Cardiac fibroblast (primary cell): Measurements from ENCODE around the gene HCRTR2.

Source experiments
- DNase-seq, 2 donors: peaks; one replicate each; pipeline versions ENCODE4 v3.0.0 to v3.0.0-alpha.2; 2010; ENCODE audit warnings: low read depth in 2 of 2
- H3K4me3 ChIP-seq, 2 donors: replicated peaks in 1 of 2; 1 replicate in 1 of 2; 2 replicates in 1 of 2; pipeline ENCODE4 v1.5.1; 2011; ENCODE audit warnings: low read depth in 2 of 2, low read length in 2 of 2, mild to moderate bottlenecking in 2 of 2, moderate library complexity in 1 of 2
- TF ChIP-seq, protein P1 (sequence below): IDR thresholded peaks from one replicate; pipeline ENCODE4 v1.5.1; 2011; ENCODE audit warnings: low read depth, mild to moderate bottlenecking, low read length, inconsistent platforms

The HCRTR2 gene

GRCh38 chr6:55182016-55182650 is 7.8 kb downstream of the HCRTR2 start:
- no peak overlapping the region for H3K4me3 ChIP-seq
- TF ChIP-seq, protein P1, sequence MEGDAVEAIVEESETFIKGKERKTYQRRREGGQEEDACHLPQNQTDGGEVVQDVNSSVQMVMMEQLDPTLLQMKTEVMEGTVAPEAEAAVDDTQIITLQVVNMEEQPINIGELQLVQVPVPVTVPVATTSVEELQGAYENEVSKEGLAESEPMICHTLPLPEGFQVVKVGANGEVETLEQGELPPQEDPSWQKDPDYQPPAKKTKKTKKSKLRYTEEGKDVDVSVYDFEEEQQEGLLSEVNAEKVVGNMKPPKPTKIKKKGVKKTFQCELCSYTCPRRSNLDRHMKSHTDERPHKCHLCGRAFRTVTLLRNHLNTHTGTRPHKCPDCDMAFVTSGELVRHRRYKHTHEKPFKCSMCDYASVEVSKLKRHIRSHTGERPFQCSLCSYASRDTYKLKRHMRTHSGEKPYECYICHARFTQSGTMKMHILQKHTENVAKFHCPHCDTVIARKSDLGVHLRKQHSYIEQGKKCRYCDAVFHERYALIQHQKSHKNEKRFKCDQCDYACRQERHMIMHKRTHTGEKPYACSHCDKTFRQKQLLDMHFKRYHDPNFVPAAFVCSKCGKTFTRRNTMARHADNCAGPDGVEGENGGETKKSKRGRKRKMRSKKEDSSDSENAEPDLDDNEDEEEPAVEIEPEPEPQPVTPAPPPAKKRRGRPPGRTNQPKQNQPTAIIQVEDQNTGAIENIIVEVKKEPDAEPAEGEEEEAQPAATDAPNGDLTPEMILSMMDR: no peak
- no peak for DNase-seq

- TF ChIP-seq, protein P1: no peak
- DNase-seq: no peak
- H3K4me3 ChIP-seq: no peak overlapping the region
Measured at GRCh38 chr6:55184782-55185530, 10.6 kb downstream of the HCRTR2 start.

- DNase-seq: no peak
- TF ChIP-seq, protein P1: no peak
- H3K4me3 ChIP-seq: no peak overlapping the region
Measured at GRCh38 chr6:55198715-55199114, 24.4 kb downstream of the HCRTR2 start.

- no peak for DNase-seq
- TF ChIP-seq, protein P1: no peak
- H3K4me3 ChIP-seq: no peak overlapping the region
Measured at GRCh38 chr6:55199239-55199638, 24.9 kb downstream of the HCRTR2 start.

- H3K4me3 ChIP-seq: no peak overlapping the region
- no peak for DNase-seq
- TF ChIP-seq, protein P1: no peak
Measured at GRCh38 chr6:55208478-55209458, 34.5 kb downstream of the HCRTR2 start.

- DNase-seq: no peak
- H3K4me3 ChIP-seq: no peak overlapping the region
- TF ChIP-seq, protein P1: no peak
Measured at GRCh38 chr6:55210952-55211351, 36.6 kb downstream of the HCRTR2 start.
